HL-60 (cell line): ENCODE measurements around the gene SEC24D.

ENCODE experiments used
- DNase-seq, 2 experiments: peaks; one replicate each; pipeline ENCODE4 v3.0.0-alpha.2; 2010 to 2020; ENCODE audit warnings: low read depth in 1 of 2, low spot score in 1 of 2
- H3K27ac ChIP-seq: fragments of 250-450 bp; sonication (Bioruptor Pico); replicated peaks from 2 replicates; pipeline ENCODE4 v1.5.1; 2020; ENCODE audit warnings: mild to moderate bottlenecking, moderate library complexity
- H3K27me3 ChIP-seq: fragments of 250-450 bp; sonication (Bioruptor Pico); 2 replicates; pipeline ENCODE4 v1.5.1; 2021; ENCODE audit warnings: mild to moderate bottlenecking, moderate library complexity; ENCODE audit not compliant: insufficient read depth, poor library complexity, severe bottlenecking
- H3K4me3 ChIP-seq: replicated peaks from 2 replicates; pipeline ENCODE4 v1.5.1; 2011; ENCODE audit warnings: mild to moderate bottlenecking, control low read depth, low read length; ENCODE audit not compliant: insufficient read depth
- GABPA ChIP-seq: IDR thresholded peaks from 2 replicates; pipeline ENCODE4 v1.6.1; 2012; ENCODE audit warnings: low read depth
- POLR2AphosphoS5 ChIP-seq: IDR thresholded peaks from 2 replicates; pipeline ENCODE4 v1.6.1; 2012; ENCODE audit warnings: low read depth
- SPI1 ChIP-seq: IDR thresholded peaks from 2 replicates; pipeline ENCODE4 v1.6.1; 2012; ENCODE audit warnings: low read depth, mild to moderate bottlenecking, borderline replicate concordance
- TF ChIP-seq, protein P1 (sequence below): IDR thresholded peaks from one replicate; pipeline ENCODE4 v1.5.1; 2011; ENCODE audit warnings: low read length, control low read depth, inconsistent platforms; ENCODE audit not compliant: insufficient read depth
- TF ChIP-seq, protein P2 (sequence below): IDR thresholded peaks from 2 replicates; pipeline ENCODE4 v1.6.1; 2012; ENCODE audit warnings: low read depth; ENCODE audit not compliant: insufficient replicate concordance

SEC24D gene

DNA sequence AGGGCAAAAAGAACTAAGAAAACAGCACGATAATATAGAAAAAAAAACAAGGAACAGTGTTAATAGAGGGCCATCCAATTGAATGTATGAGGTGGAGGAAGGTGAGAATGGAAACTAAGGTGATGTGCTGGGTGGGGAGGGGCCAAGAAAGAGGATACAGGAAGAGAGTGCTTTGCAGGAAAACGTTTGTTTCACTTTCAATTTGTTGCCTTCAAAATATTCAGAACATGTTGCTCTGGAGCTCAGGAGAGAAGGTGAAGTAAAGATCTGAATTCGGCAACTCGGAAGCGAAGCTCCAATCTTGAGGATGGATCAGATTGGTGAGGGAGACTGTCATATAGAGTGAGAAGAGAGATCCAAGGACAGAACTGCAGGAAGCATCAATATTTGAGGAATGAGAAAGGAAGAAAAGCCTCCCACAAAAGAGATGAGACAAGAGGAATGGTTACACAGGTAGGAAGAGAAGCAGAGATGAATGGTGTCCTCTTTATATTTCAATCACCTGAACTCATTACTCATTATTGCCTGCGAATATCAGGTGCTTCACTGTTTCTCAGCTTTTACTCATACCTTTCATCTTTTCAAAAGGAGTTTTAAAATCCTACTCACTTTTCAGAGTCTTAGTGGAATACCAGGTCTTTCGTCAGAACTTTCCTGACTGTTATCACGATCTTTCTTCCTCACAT is 14.7 kb upstream of the SEC24D start:
- DNase-seq: no peak
- Histone ChIP-seq H3K27me3 (no peaks in the 10 kb centered on the region), H3K27ac (no peak overlapping the region), H3K4me3 (no peak overlapping the region)
- TF ChIP-seq POLR2AphosphoS5 (no peak), GABPA (no peak), SPI1 (no peak)
- TF ChIP-seq, protein P1, sequence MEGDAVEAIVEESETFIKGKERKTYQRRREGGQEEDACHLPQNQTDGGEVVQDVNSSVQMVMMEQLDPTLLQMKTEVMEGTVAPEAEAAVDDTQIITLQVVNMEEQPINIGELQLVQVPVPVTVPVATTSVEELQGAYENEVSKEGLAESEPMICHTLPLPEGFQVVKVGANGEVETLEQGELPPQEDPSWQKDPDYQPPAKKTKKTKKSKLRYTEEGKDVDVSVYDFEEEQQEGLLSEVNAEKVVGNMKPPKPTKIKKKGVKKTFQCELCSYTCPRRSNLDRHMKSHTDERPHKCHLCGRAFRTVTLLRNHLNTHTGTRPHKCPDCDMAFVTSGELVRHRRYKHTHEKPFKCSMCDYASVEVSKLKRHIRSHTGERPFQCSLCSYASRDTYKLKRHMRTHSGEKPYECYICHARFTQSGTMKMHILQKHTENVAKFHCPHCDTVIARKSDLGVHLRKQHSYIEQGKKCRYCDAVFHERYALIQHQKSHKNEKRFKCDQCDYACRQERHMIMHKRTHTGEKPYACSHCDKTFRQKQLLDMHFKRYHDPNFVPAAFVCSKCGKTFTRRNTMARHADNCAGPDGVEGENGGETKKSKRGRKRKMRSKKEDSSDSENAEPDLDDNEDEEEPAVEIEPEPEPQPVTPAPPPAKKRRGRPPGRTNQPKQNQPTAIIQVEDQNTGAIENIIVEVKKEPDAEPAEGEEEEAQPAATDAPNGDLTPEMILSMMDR: no peak
- TF ChIP-seq, protein P2, sequence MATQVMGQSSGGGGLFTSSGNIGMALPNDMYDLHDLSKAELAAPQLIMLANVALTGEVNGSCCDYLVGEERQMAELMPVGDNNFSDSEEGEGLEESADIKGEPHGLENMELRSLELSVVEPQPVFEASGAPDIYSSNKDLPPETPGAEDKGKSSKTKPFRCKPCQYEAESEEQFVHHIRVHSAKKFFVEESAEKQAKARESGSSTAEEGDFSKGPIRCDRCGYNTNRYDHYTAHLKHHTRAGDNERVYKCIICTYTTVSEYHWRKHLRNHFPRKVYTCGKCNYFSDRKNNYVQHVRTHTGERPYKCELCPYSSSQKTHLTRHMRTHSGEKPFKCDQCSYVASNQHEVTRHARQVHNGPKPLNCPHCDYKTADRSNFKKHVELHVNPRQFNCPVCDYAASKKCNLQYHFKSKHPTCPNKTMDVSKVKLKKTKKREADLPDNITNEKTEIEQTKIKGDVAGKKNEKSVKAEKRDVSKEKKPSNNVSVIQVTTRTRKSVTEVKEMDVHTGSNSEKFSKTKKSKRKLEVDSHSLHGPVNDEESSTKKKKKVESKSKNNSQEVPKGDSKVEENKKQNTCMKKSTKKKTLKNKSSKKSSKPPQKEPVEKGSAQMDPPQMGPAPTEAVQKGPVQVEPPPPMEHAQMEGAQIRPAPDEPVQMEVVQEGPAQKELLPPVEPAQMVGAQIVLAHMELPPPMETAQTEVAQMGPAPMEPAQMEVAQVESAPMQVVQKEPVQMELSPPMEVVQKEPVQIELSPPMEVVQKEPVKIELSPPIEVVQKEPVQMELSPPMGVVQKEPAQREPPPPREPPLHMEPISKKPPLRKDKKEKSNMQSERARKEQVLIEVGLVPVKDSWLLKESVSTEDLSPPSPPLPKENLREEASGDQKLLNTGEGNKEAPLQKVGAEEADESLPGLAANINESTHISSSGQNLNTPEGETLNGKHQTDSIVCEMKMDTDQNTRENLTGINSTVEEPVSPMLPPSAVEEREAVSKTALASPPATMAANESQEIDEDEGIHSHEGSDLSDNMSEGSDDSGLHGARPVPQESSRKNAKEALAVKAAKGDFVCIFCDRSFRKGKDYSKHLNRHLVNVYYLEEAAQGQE: no peak

DNA sequence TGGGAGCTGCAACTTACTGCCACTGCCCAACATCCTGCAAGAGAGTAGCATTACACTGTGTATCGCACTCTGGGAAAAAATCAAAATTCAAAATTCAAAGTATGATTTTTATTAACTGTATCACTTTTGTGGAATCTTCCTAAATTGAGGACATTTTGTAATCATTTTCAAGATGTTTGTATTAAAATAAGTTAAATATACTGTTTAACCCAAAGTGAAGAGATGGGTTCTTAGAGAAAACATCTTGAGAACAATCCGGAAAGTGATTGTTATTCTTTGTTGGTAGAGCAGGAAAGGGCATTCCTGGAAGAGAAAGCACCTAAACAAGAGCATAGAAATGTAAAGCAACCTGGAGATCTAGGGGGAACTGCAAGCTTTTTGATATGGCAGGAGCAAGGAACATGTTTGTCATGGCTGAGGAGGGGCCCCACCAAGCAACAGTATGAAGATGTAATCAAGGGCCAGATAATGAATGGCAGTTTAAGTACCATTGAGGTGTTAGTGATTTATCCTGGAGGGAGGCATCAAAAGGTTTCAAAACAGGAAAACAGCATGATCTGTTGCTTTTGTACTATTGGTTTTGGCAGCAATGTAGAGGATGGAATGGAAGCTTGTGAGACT is 14.1 kb upstream of the SEC24D start:
- H3K27ac ChIP-seq: no peak overlapping the region
- no peak for DNase-seq
- TF ChIP-seq, protein P1: no peak
- TF ChIP-seq POLR2AphosphoS5 (no peak), SPI1 (no peak), GABPA (no peak)
- TF ChIP-seq, protein P2: no peak
- H3K4me3 ChIP-seq: no peak overlapping the region
- H3K27me3 ChIP-seq: no peaks in the 10 kb centered on the region

DNA sequence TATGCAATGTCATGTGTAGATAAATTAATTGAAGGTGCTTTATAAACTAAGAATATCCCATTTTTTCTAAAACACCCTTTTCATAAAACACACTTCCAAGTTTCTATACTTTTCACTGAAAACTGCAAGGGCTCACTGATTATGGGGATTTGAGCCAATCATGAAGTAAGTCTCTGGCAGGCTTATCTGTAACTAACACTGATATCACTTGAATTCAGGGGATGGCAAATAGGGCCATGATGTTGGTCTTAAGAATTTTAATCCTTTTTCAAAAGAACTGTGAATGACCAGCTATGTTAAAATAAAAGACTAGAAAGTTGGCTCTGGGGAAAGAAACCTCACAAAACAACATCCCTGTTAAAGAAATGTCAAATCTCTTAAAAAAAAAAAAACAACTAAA is 13.0 kb upstream of the SEC24D start:
- TF ChIP-seq POLR2AphosphoS5 (no peak), SPI1 (no peak), GABPA (no peak)
- TF ChIP-seq, protein P2: no peak
- TF ChIP-seq, protein P1: no peak
- no peak overlapping the region for H3K27ac ChIP-seq

More for the DNA sequence above, 13.0 kb upstream of the SEC24D start:
- DNase-seq: no peak
- H3K27me3 ChIP-seq: no peaks in the 10 kb centered on the region
- H3K4me3 ChIP-seq: no peak overlapping the region
